Activated T-helper 1 cell treated with anti-CD3 and anti-CD28 coated beads, Interleukin-12 subunit alpha, Interleukin-12 subunit beta, Interleukin-2, Interleukin-4 antibody, amounts not matched to agents 30 ng/mL and 10 ng/mL and 1 ng/mL, durations not matched to agents 14 hours and 24 hours and 36 hours (primary cell): ENCODE measurements around the gene CD2BP2. TPM values are rescaled to one million over a fixed set of nuclear protein-coding genes. Genes with fewer than 3 reads are reported as not detected.
"Not testable (repeated sequence)": the region's sequence is repeated elsewhere in the genome, so short reads cannot be mapped to it uniquely, and the experiment has no call there.

Source experiments
- DNase-seq: peaks from one replicate; pipeline ENCODE4 v3.0.0; 2021; ENCODE audit warnings: low spot score
- H3K27ac Mint-ChIP-seq: one replicate; pipeline ENCODE4 v1.8.0; 2021; ENCODE audit warnings: mild to moderate bottlenecking, mixed read lengths
- H3K27me3 Mint-ChIP-seq: one replicate; pipeline ENCODE4 v1.8.0; 2022; ENCODE audit warnings: mild to moderate bottlenecking, moderate library complexity, mixed read lengths; ENCODE audit not compliant: insufficient read depth
- H3K36me3 Mint-ChIP-seq: one replicate; pipeline ENCODE4 v1.8.0; 2021; ENCODE audit warnings: low read depth, mixed read lengths
- H3K4me1 Mint-ChIP-seq: one replicate; pipeline ENCODE4 v1.8.0; 2021; ENCODE audit warnings: low read depth, mixed read lengths
- H3K4me3 Mint-ChIP-seq: one replicate; pipeline ENCODE4 v1.8.0; 2021; ENCODE audit warnings: mild to moderate bottlenecking, moderate library complexity, mixed read lengths
- H3K9me3 Mint-ChIP-seq: one replicate; pipeline ENCODE4 v1.8.0; 2021; ENCODE audit warnings: mixed read lengths
- intact Hi-C: fragments of 100-400 bp; cut with micrococcal nuclease; formaldehyde crosslinking; loops from one replicate; pipeline ENCODE4 v1.15.1; 2024
- total RNA-seq: library from RNA; stranded (reverse); gene quantifications from 2 replicates; pipeline ENCODE4 v1.2.3, GENCODE V29; 2022

Gene CD2BP2
- 100 and 104 TPM in 2 replicates for total RNA-seq

GRCh38 chr16:30355144-30355953 is at the start of gene CD2BP2:
Gene CD2BP2 (minus strand): TSS chr16:30355308. CDS start chr16:30354681, 627 bp downstream.
- Mint-ChIP-seq H3K4me1 (peaks cover 45% of the 10 kb centered on the region), H3K9me3 (no peaks in the 10 kb centered on the region), H3K27ac (peak within 1 kb of the TSS; percentile 88), H3K36me3 (peaks cover 45% of the 10 kb centered on the region), H3K27me3 (no peaks in the 10 kb centered on the region), H3K4me3 (peak within 1 kb of the TSS; percentile 91)
- peak; percentile 87 for DNase-seq
- intact Hi-C loops: loop anchor here (1.0 kb wide), 4 partner anchors 15 to 52 kb away; partner anchors contain the start of genes TBC1D10B and ZNF771

DNA sequence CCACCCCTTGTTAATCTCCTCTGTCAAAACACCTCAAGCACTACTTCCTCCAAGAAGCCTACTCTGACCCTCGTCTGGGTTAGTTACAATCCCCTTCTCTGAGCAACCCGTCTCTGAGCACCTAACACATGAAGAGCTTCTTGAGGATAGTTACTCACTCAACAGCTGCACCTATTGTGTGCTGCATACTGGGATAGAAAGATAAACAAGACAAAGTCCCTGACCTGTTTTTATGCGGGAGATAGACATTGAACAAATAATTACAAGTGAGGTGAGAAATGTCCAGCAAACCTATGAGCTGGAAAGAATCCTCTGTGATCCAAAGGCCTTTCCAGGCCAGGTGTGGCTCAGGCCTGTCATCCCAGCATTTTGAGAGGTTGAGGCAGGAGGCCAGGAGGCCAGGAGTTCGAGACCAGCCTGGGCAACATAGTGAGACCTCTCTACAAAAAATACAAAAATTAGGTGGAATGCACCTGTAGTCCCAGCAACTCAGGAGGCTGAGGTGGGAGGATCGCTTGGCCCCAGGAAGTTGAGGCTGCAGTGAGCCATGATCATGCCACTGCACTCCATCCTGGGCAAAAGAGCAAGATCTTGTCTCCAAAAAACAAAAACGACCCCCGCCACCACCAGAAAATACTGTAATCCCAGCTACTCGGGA is 46.8 kb upstream of the CD2BP2 start:
- Mint-ChIP-seq H3K9me3 (no peaks in the 10 kb centered on the region), H3K4me3 (peak overlapping the region; percentile 85), H3K4me1 (peaks cover 35% of the 10 kb centered on the region), H3K27ac (peak overlapping the region; percentile 66), H3K27me3 (peaks cover 4% of the 10 kb centered on the region), H3K36me3 (peaks cover 15% of the 10 kb centered on the region)
- intact Hi-C loops: no loop called here
- DNase-seq: no peak

- no peaks in the 10 kb centered on the region for H3K9me3 Mint-ChIP-seq
- peak overlapping the region; percentile 85 for H3K4me3 Mint-ChIP-seq
- DNase-seq: no peak
- peaks cover 49% of the 10 kb centered on the region for H3K4me1 Mint-ChIP-seq
- peak overlapping the region; percentile 92 for H3K27ac Mint-ChIP-seq
- intact Hi-C loops: loop anchor here (1.0 kb wide), 1 partner anchor 21 kb away; no protein-coding TSS in a partner anchor
- H3K27me3 Mint-ChIP-seq: peaks cover 4% of the 10 kb centered on the region
- peaks cover 19% of the 10 kb centered on the region for H3K36me3 Mint-ChIP-seq
Measured at GRCh38 chr16:30399435-30400186, 44.5 kb upstream of the CD2BP2 start.

DNA sequence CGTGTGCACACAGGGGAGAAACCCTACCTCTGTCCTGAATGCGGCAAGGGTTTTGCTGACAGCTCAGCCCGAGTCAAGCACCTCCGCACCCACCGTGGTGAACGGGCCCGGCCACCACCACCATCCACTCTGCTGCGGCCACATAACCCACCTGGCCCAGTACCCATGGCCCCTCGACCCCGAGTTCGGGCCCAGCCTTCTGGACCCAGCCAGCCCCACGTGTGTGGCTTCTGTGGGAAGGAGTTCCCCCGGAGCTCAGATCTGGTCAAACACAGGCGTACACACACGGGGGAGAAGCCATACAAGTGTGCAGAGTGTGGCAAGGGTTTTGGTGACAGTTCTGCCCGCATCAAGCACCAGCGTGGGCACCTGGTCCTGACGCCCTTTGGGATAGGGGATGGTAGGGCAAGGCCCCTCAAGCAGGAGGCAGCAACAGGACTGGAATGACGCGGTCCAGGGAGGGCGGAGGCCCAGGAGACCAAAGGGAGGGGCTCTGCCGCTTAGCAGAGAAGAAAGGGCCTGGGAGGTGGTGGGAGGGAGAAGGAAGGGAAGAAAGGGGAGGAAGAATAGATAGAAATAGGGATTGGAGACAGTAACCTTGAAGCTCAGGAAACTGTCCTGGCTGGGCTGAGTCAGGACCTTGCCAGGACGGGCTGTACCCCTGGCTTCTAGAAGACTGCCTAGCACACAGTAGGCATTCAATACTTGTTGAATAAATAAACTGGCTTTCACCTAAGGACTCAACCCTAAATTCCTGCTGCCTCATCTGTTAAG is 43.7 kb upstream of the CD2BP2 start:
- no peak for DNase-seq
- Mint-ChIP-seq H3K27me3 (peaks cover 4% of the 10 kb centered on the region), H3K4me1 (peaks cover 53% of the 10 kb centered on the region), H3K36me3 (peaks cover 19% of the 10 kb centered on the region), H3K27ac (peak overlapping the region; percentile 29), H3K9me3 (no peaks in the 10 kb centered on the region), H3K4me3 (no peak overlapping the region)
- intact Hi-C loops: no loop called here

GRCh38 chr16:30397776-30398660 is 42.9 kb upstream of the CD2BP2 start:
- H3K27ac Mint-ChIP-seq: no peak overlapping the region
- no peak overlapping the region for H3K4me3 Mint-ChIP-seq
- H3K4me1 Mint-ChIP-seq: peaks cover 53% of the 10 kb centered on the region
- H3K27me3 Mint-ChIP-seq: peaks cover 1% of the 10 kb centered on the region
- DNase-seq: no peak
- H3K36me3 Mint-ChIP-seq: peaks cover 19% of the 10 kb centered on the region
- no peaks in the 10 kb centered on the region for H3K9me3 Mint-ChIP-seq
- intact Hi-C loops: no loop called here

- intact Hi-C loops: no loop called here
- H3K27ac Mint-ChIP-seq: peak overlapping the region; percentile 34
- peaks cover 53% of the 10 kb centered on the region for H3K4me1 Mint-ChIP-seq
Measured at GRCh38 chr16:30397056-30397455, 41.9 kb upstream of the CD2BP2 start.

DNA sequence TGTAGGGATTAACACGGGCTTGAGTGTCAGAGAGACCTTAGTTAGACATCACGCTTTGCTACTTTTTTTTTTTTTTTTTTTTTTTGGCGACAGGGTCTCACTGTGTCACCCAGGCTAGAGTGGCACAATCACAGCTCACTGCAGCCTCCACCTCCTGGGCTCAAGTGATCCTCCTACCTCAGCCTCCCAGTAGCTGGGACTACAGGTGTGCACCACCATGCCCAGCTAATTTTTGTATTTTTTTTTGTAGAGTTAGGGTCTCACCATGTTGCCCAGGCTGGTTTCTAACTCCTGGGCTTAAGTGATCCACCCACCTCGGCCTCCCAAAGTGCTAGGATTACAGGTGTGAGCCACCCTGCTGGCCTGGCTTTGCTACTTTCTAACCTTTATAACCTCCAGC is 41.5 kb upstream of the CD2BP2 start:
- H3K9me3 Mint-ChIP-seq, DNase-seq, intact Hi-C loops, H3K27me3 Mint-ChIP-seq: not testable (repeated sequence)
- Mint-ChIP-seq H3K4me3 (peak overlapping the region; percentile 89), H3K36me3 (peaks cover 19% of the 10 kb centered on the region), H3K27ac (peak overlapping the region; percentile 34), H3K4me1 (peaks cover 50% of the 10 kb centered on the region)

More at GRCh38 chr16:30397056-30397455, 41.9 kb upstream of the CD2BP2 start:
- no peaks in the 10 kb centered on the region for H3K9me3 Mint-ChIP-seq
- DNase-seq: no peak
- H3K36me3 Mint-ChIP-seq: peaks cover 19% of the 10 kb centered on the region
- H3K27me3 Mint-ChIP-seq: no peaks in the 10 kb centered on the region
- peak overlapping the region; percentile 89 for H3K4me3 Mint-ChIP-seq

DNA sequence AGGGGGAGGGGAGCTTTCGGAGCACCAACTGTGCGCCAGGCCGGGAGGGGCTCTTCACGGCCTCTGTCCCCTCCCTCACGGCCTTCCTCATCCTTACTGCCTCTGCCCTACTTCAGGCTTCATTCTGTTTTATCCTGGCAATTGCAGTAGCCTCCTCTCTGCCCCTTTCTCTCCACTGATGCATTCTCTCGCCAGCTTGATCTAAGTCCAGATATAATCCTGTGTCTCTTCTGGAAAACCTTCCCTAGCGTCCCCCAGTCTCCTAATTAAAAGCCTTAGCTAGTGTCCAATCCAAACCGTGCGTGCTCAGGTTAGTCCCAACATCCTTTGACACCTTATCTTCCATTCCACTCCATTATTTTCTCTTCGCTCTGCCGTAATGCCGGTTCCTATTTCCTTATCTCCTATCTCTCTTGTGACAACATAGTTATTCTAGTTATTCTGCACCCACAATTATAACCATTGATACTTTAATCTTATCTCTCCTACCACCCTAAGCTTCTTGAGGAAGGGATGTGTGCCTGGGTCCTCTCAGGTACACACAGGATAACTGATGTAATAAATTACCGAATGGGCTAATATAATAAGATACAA is 41.0 kb upstream of the CD2BP2 start:
- Mint-ChIP-seq H3K4me1 (peaks cover 46% of the 10 kb centered on the region), H3K9me3 (no peaks in the 10 kb centered on the region), H3K4me3 (peak overlapping the region; percentile 89), H3K27me3 (no peaks in the 10 kb centered on the region), H3K27ac (peak overlapping the region; percentile 80), H3K36me3 (peaks cover 19% of the 10 kb centered on the region)
- intact Hi-C loops: loop anchor here (1.0 kb wide), 3 partner anchors 11 to 18 kb away; partner anchors contain the start of genes SEPTIN1 and ZNF771
- no peak for DNase-seq

- no peaks in the 10 kb centered on the region for H3K27me3 Mint-ChIP-seq
- no peaks in the 10 kb centered on the region for H3K9me3 Mint-ChIP-seq
- H3K4me1 Mint-ChIP-seq: peaks cover 41% of the 10 kb centered on the region
- H3K4me3 Mint-ChIP-seq: peak within 1 kb of the TSS; percentile 90
- peak within 1 kb of the TSS; percentile 80 for H3K27ac Mint-ChIP-seq
- H3K36me3 Mint-ChIP-seq: peaks cover 19% of the 10 kb centered on the region
- peak; percentile 53 for DNase-seq
- intact Hi-C loops: loop anchor here (1.0 kb wide), 3 partner anchors 12 to 17 kb away; partner anchors contain the start of genes SEPTIN1 and ZNF771
Measured at GRCh38 chr16:30395155-30395991, 40.3 kb upstream of the CD2BP2 start, which contains the start of gene ZNF48. Gene ZNF48 (plus strand): TSS chr16:30395420. CDS start chr16:30395795, 375 bp downstream.

DNA sequence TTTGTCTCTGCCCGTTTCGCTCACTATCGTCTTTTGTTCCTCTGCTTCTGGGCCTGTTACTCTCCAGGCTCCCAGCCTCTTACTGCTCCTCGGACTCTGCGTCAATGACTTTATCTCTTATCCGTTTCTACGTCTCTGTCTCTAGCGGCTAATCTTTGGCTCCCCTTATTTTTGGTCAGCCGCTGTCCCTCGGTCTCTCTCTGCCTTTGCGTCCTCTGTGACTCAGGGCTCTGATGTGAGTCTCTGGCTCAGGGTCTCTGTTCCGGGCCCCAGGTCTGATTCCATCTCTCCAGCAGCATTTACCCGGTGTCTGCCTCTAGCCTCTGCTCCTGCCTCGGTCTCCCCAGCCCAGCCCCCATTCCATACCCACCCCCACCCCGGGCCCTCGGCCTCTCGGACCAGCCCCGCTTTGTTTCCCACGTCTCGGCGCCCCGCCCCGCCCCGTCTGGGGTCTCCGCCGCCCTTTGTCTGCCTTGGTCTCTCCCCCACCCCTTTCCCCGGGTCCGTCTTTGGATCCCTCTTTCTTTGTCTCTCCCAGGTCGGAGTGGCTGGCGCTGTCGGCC is 39.6 kb upstream of the CD2BP2 start:
- Mint-ChIP-seq H3K36me3 (peaks cover 16% of the 10 kb centered on the region), H3K4me1 (peaks cover 35% of the 10 kb centered on the region), H3K27me3 (no peaks in the 10 kb centered on the region), H3K9me3 (no peaks in the 10 kb centered on the region), H3K4me3 (peak overlapping the region; percentile 90), H3K27ac (peak overlapping the region; percentile 72)
- DNase-seq: no peak
- intact Hi-C loops: loop anchor here (1.0 kb wide), 3 partner anchors 12 to 16 kb away; partner anchors contain the start of genes SEPTIN1 and ZNF771
